Gastroesophageal sphincter (tissue), 3 donors: ENCODE results near the gene KIRREL3.

Experiments used
- CTCF ChIP-seq, 4 experiments: fragments of 200-600 bp in 2 of 4; fragments of 450-650 bp in 2 of 4; sonication (generic) in 1 of 4; IDR thresholded peaks; one replicate each; pipeline ENCODE4 v1.5.1; 2017 to 2019; ENCODE audit warnings: antibody characterized with exemption in 4 of 4, mild to moderate bottlenecking in 2 of 4, moderate library complexity in 2 of 4
- EP300 ChIP-seq: sonication (generic); formaldehyde crosslinking; IDR thresholded peaks from one replicate; pipeline ENCODE4 v1.6.1; 2017; ENCODE audit warnings: antibody characterized with exemption, mild to moderate bottlenecking
- POLR2A ChIP-seq, 2 donors: fragments of 450-650 bp; IDR thresholded peaks; one replicate each; pipeline ENCODE4 v1.6.1; 2017; ENCODE audit warnings: antibody characterized with exemption in 2 of 2, mild to moderate bottlenecking in 2 of 2, moderate library complexity in 1 of 2

- TF ChIP-seq CTCF (IDR thresholded peaks at IDR 0.05) (no peak), POLR2A (IDR thresholded peaks at IDR 0.05) (no peak), EP300 (no peak)
Measured at GRCh38 chr11:126893796-126894195, 106.8 kb downstream of the KIRREL3 start.
